Measurements from ENCODE around the gene ST6GALNAC5. TPM values are rescaled to one million over a fixed set of nuclear protein-coding genes. Genes with fewer than 3 reads are reported as not detected.

Gene ST6GALNAC5
- total and polyA plus RNA-seq, 2 donors (not counting 3 experiments of a cell fraction or from before 2014, with no cell fraction given), result not detected

GRCh38 chr1:77089756-77090155, 222.5 kb downstream of the ST6GALNAC5 start:
- no peaks in the 10 kb centered on the region for H3K27me3 ChIP-seq (ENCODE audit: control insufficient read depth in 2 of 2, insufficient read depth in 2 of 2, low read length in 2 of 2)
- no peaks in the 10 kb centered on the region for H3K9me1 ChIP-seq (replicated peaks; ENCODE audit: control insufficient read depth, extremely low read depth, insufficient read depth, low read length)
- H3K27ac ChIP-seq (ENCODE audit: insufficient read depth, low read depth, low read length), result no peak overlapping the region
- dilution Hi-C loops (cut with MboI; ENCODE audit: extremely low pct_ligation_motif_present, low sequenced_read_pairs) (no loop called here), intact Hi-C loops (cut with micrococcal nuclease) (no loop called here)
- no peak overlapping the region for H3K9ac ChIP-seq (replicated peaks; ENCODE audit: extremely low read depth, insufficient read depth, low read length)
- no peak overlapping the region for H3K4me2 ChIP-seq (ENCODE audit: insufficient read depth, low read length)
- POLR2A ChIA-PET, result no interaction called here
- H3K4me3 ChIP-seq (replicated peaks in 1 of 3; ENCODE audit: insufficient read depth in 1 of 3, low read depth in 1 of 3, low read length in 3 of 3), result no peak overlapping the region
- TF ChIP-seq POLR2AphosphoS5 (IDR thresholded peaks at IDR 0.05; ENCODE audit: insufficient read depth, low read depth, low read length), result no peak
- no peak for TF ChIP-seq JUN (IDR thresholded peaks at IDR 0.05; ENCODE audit: borderline replicate concordance, insufficient read depth, insufficient read length, low read depth)
- TF ChIP-seq MAX (IDR thresholded peaks at IDR 0.05; ENCODE audit: insufficient read depth, insufficient read length), result no peak
- no peak for TF ChIP-seq CTCF (IDR thresholded peaks at IDR 0.05; ENCODE audit: extremely low read depth in 1 of 2, insufficient read depth in 1 of 2, low read depth in 1 of 2, low read length in 2 of 2)
- TF ChIP-seq EZH2 (IDR thresholded peaks at IDR 0.05; ENCODE audit: borderline replicate concordance, low read depth, low read length, severe bottlenecking), result no peak
- TF ChIP-seq POLR2A (IDR thresholded peaks at IDR 0.05; ENCODE audit: low read depth, low read length), result no peak
- no peak for TF ChIP-seq FOS (IDR thresholded peaks at IDR 0.05; ENCODE audit: borderline replicate concordance, insufficient read depth, low read length)
- TF ChIP-seq GATA2 (IDR thresholded peaks at IDR 0.05; ENCODE audit: insufficient read depth, insufficient read length, low read depth, low read length), result no peak
- TF ChIP-seq MYC (IDR thresholded peaks at IDR 0.05; ENCODE audit: low read depth, low read length), result no peak
- H3K79me2 ChIP-seq (ENCODE audit: control insufficient read depth, insufficient read depth, low read length), result no peaks in the 10 kb centered on the region
- H3K36me3 ChIP-seq (ENCODE audit: control insufficient read depth in 2 of 2, extremely low read depth in 1 of 2, insufficient read depth in 2 of 2, low read length in 2 of 2), result no peaks in the 10 kb centered on the region
- no peaks in the 10 kb centered on the region for H3K9me3 ChIP-seq (replicated peaks; ENCODE audit: control insufficient read depth, insufficient read depth, low read length)
- no peak overlapping the region for H2AFZ ChIP-seq (ENCODE audit: low read depth, low read length)
- H4K20me1 ChIP-seq (replicated peaks; ENCODE audit: control insufficient read depth, extremely low read depth, insufficient read depth, low read length), result no peaks in the 10 kb centered on the region
- DNase-seq (ENCODE audit: low read depth, low spot score) (no peak), FAIRE-seq (no peak)
- CTCF ChIA-PET, result no interaction called here
- no TSS peak for BruUV-seq (replicated peaks)
- no peaks in the 10 kb centered on the region for H3K4me1 ChIP-seq (ENCODE audit: control insufficient read depth, extremely low read depth, insufficient read depth, low read length)

Data from endothelial cell of umbilical vein (primary cell).